MM.1S (cell line): ENCODE results near the gene CLTA.

Experiments
- EZH2 ChIP-seq: fragments of 300-600 bp; sonication (generic); optimal IDR thresholded peaks from 2 replicates; pipeline ENCODE3; 2017; ENCODE audit warnings: low read depth, mild to moderate bottlenecking, antibody characterized with exemption, low read length, mixed read lengths
- TF ChIP-seq, protein P1 (sequence below): fragments of 300-600 bp; sonication (generic); IDR thresholded peaks from 2 replicates; pipeline ENCODE4 v1.5.1; 2016; ENCODE audit warnings: antibody characterized with exemption, low read length, mixed read lengths

DNA sequence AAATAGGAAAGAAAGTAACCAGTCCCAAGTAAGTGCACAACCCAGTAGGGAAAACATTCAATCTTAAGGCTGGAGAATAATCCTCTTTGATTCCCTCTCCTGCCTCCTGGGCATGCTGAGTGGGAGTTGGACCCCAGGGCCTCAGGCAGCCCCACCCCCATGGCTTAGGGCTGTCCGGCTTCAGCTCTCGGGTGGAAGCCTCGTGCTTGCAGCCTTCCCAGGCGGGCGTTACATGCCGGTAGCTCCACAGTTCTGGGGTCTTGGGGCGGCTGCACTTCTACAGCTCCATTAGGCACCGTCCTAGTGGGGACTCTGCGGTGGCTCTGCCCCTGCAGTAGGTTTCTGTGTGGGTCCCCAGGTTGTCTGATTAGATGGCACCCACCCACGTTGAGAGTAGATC lies 44.1 kb upstream of the CLTA start:
- TF ChIP-seq, protein P1, sequence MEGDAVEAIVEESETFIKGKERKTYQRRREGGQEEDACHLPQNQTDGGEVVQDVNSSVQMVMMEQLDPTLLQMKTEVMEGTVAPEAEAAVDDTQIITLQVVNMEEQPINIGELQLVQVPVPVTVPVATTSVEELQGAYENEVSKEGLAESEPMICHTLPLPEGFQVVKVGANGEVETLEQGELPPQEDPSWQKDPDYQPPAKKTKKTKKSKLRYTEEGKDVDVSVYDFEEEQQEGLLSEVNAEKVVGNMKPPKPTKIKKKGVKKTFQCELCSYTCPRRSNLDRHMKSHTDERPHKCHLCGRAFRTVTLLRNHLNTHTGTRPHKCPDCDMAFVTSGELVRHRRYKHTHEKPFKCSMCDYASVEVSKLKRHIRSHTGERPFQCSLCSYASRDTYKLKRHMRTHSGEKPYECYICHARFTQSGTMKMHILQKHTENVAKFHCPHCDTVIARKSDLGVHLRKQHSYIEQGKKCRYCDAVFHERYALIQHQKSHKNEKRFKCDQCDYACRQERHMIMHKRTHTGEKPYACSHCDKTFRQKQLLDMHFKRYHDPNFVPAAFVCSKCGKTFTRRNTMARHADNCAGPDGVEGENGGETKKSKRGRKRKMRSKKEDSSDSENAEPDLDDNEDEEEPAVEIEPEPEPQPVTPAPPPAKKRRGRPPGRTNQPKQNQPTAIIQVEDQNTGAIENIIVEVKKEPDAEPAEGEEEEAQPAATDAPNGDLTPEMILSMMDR: no peak
- TF ChIP-seq EZH2: no peak
